ENCODE data around the gene MYCBP2. TPM values are rescaled to one million over a fixed set of nuclear protein-coding genes. Genes with fewer than 3 reads are reported as not detected.

The MYCBP2 gene
- total RNA-seq, 6 donors from 2014 or later: 83.3 to 288 (median 127) TPM

DNA sequence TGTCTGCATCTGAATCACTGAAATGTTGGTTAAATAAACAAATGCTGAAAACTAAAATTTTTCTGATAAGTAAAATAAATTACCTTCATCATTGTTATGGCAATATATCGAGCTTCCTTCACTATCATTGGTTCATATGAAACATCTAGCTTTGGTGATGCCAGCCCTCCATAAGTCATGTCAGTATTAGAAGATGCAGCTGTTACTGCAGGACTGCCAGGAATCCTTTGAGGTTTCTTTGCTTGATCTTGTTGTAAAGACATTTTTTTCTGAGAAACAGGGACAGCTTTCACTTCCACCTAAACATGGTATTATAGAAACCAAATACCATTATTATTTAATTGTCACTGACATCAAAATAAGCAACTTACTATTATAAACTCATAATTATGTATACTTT lies 176.2 kb downstream of the MYCBP2 start:
- Histone ChIP-seq H3K36me3 (peaks cover 0 to 61% (median 6%) of the 10 kb centered on the region in 4 donors), H3K4me3 (no peak overlapping the region), H3K27me3 (no peaks in the 10 kb centered on the region), H3K9me3 (no peaks in the 10 kb centered on the region), H3K27ac (no peak overlapping the region), H3K4me1 (no peaks in the 10 kb centered on the region)
- DNase-seq: no peak
- WGBS, 2 donors: 85 to 91% methylated on average over 1 of the region's 1 CpG
- TF ChIP-seq, protein P1, sequence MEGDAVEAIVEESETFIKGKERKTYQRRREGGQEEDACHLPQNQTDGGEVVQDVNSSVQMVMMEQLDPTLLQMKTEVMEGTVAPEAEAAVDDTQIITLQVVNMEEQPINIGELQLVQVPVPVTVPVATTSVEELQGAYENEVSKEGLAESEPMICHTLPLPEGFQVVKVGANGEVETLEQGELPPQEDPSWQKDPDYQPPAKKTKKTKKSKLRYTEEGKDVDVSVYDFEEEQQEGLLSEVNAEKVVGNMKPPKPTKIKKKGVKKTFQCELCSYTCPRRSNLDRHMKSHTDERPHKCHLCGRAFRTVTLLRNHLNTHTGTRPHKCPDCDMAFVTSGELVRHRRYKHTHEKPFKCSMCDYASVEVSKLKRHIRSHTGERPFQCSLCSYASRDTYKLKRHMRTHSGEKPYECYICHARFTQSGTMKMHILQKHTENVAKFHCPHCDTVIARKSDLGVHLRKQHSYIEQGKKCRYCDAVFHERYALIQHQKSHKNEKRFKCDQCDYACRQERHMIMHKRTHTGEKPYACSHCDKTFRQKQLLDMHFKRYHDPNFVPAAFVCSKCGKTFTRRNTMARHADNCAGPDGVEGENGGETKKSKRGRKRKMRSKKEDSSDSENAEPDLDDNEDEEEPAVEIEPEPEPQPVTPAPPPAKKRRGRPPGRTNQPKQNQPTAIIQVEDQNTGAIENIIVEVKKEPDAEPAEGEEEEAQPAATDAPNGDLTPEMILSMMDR (IDR thresholded peaks at IDR 0.05): no peak
- TF ChIP-seq POLR2AphosphoS5 (IDR thresholded peaks at IDR 0.05) (no peak), EP300 (IDR thresholded peaks at IDR 0.05) (no peak), POLR2A (IDR thresholded peaks at IDR 0.05) (no peak)
- ATAC-seq (ENCODE audit: low FRiP score in 2 of 2): no peak

DNA sequence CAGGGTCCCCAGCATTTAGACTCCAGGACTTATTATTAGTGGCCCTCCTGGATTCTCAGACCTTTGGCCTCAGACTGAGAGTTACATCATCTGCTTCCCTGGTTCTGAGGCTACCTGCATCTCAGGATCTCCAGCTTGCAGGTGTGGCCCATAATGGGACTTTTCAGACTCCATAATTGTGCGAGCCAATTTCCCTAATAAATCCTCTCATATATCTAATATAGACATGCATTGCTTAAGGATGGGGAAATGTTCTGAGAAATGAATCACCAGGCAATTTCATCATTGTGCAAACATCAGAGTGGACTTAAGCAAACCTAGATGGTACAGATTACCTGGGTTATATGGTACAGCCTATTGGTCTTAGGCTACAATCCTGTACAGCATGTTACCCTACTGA lies 183.5 kb downstream of the MYCBP2 start:
- TF ChIP-seq, protein P1 (IDR thresholded peaks at IDR 0.05): no peak
- no peak for TF ChIP-seq POLR2AphosphoS5 (IDR thresholded peaks at IDR 0.05)
- TF ChIP-seq POLR2A (IDR thresholded peaks at IDR 0.05): no peak
- no peak for TF ChIP-seq EP300 (IDR thresholded peaks at IDR 0.05)
- no peaks in the 10 kb centered on the region for H3K4me1 ChIP-seq
- peaks cover 0 to 71% (median 31%) of the 10 kb centered on the region in 4 donors for H3K36me3 ChIP-seq
- H3K9me3 ChIP-seq: no peaks in the 10 kb centered on the region
- H3K4me3 ChIP-seq: no peak overlapping the region
- ATAC-seq (ENCODE audit: low FRiP score in 2 of 2): no peak
- no peaks in the 10 kb centered on the region for H3K27me3 ChIP-seq
- WGBS, 2 donors: 76 to 90% methylated on average over 1 of the region's 1 CpG
- no peak for DNase-seq
- H3K27ac ChIP-seq: no peak overlapping the region

DNA sequence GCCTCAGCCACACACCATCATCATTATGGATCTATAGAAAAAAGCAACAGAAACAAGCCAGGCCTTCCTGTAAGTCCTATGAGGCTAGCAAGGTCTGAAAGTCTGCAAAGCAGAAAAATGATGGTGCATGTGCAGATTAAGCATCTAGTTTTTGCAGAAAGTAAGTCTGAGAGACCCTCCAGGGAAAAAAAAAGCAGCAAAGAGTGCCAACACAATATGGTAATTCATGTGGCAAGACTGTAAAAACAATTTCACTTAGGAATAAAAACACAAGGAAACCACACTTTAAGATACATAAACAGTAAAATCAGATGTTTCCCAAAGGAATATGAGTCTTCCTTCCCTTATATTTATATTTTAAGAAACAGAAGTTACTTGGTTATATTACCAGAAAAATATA lies 187.6 kb downstream of the MYCBP2 start:
- Histone ChIP-seq H3K27me3 (no peaks in the 10 kb centered on the region), H3K4me1 (no peaks in the 10 kb centered on the region), H3K27ac (no peak overlapping the region), H3K9me3 (no peaks in the 10 kb centered on the region), H3K4me3 (no peak overlapping the region), H3K36me3 (peaks cover 0 to 81% (median 35%) of the 10 kb centered on the region in 4 donors)
- TF ChIP-seq EP300 (IDR thresholded peaks at IDR 0.05) (no peak), POLR2AphosphoS5 (IDR thresholded peaks at IDR 0.05) (no peak), POLR2A (IDR thresholded peaks at IDR 0.05) (no peak)
- TF ChIP-seq, protein P1 (IDR thresholded peaks at IDR 0.05): no peak
- ATAC-seq (ENCODE audit: low FRiP score in 2 of 2) (no peak), DNase-seq (no peak)

DNA sequence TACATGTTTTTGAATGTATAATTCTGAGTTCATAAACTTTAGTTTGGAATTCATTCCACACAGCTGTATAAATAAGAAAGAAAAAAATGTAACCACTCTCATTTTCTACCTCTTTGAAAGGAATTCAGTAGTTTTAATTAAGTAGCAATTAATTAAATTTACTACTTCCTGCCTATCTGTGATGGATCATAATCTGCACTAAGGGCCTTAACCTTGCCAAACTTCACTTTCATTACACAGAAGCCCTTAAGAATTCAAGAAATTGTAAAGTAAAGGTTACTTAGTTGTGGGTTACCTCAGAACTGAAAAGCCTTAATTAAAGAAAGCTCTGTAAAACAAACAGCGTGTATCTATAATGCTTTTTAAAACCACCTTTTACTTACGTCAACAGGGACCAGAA lies 188.1 kb downstream of the MYCBP2 start:
- Histone ChIP-seq H3K36me3 (peaks cover 0 to 81% (median 30%) of the 10 kb centered on the region in 4 donors), H3K4me1 (no peaks in the 10 kb centered on the region), H3K4me3 (no peak overlapping the region), H3K27ac (no peak overlapping the region), H3K9me3 (no peaks in the 10 kb centered on the region), H3K27me3 (no peaks in the 10 kb centered on the region)
- ATAC-seq (ENCODE audit: low FRiP score in 2 of 2): no peak
- WGBS, 2 donors: 94 to 95% methylated on average over 2 of the region's 2 CpGs
- no peak for TF ChIP-seq EP300 (IDR thresholded peaks at IDR 0.05)
- TF ChIP-seq POLR2AphosphoS5 (IDR thresholded peaks at IDR 0.05): no peak
- no peak for TF ChIP-seq POLR2A (IDR thresholded peaks at IDR 0.05)
- TF ChIP-seq, protein P1 (IDR thresholded peaks at IDR 0.05): no peak
- no peak for DNase-seq

DNA sequence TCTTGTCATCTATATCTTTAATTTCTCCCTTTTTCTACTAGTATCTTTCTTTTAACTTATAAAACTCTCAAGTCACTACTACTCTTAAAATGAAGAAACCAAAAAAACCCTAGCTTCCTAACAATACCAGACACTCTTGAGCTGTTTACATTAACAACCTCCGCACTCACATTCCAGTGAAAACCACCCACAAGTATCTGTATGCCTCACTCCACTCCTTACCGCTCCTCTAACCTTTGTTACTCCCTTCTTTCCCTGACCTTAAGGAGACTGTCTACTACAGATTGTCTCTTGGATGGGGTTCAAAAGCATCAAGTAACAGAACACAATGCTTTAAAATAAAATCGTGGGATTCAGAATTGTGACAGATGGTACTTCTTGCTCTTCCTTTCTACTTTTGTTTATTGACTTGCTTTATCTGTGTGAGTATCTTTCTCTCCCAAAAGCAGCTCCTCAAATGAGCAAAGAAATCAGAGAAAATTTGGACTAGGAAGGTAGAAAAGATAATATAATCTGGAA lies 189.9 kb downstream of the MYCBP2 start:
- DNase-seq: no peak
- Histone ChIP-seq H3K9me3 (no peaks in the 10 kb centered on the region), H3K27me3 (no peaks in the 10 kb centered on the region), H3K27ac (no peak overlapping the region), H3K36me3 (peaks cover 0 to 71% (median 20%) of the 10 kb centered on the region in 4 donors), H3K4me3 (no peak overlapping the region), H3K4me1 (no peaks in the 10 kb centered on the region)
- ATAC-seq (ENCODE audit: low FRiP score in 2 of 2): no peak
- TF ChIP-seq EP300 (IDR thresholded peaks at IDR 0.05): no peak
- TF ChIP-seq, protein P1 (IDR thresholded peaks at IDR 0.05): no peak
- TF ChIP-seq POLR2A (IDR thresholded peaks at IDR 0.05): no peak
- TF ChIP-seq POLR2AphosphoS5 (IDR thresholded peaks at IDR 0.05): no peak
- 62 to 69% methylated on average over 3 of the region's 3 CpGs for WGBS, 2 donors

Data from upper lobe of left lung (tissue), 6 donors.